Neural progenitor cell (in vitro differentiated cells): ENCODE data around the gene KIAA1586.

ENCODE experiments used
- CTCF ChIP-seq: fragments of 200-600 bp; sonication (generic); IDR thresholded peaks from 2 replicates; pipeline ENCODE4 v1.5.1; 2017; ENCODE audit warnings: antibody characterized with exemption, mild to moderate bottlenecking
- EZH2 ChIP-seq: fragments of 200-600 bp; sonication (generic); IDR thresholded peaks from 2 replicates; pipeline ENCODE4 v1.6.1; 2017; ENCODE audit warnings: antibody characterized with exemption, mild to moderate bottlenecking, moderate library complexity

- TF ChIP-seq CTCF: no peak
- no peak for TF ChIP-seq EZH2
These were observed 27.9 kb downstream of the KIAA1586 start for GRCh38 chr6:57074383-57074782.
